ENCODE measurements around the gene HMG20A.

- TF ChIP-seq POLR2A (IDR thresholded peaks at IDR 0.05; ENCODE audit: low read length) (no peak), GATA1 (IDR thresholded peaks at IDR 0.05; ENCODE audit: low read depth, low read length) (no peak)
Observed at GRCh38 chr15:77497110-77497737, 76.5 kb downstream of the HMG20A start.

Data from erythroblast (primary cell).